ENCODE results near the gene CRYL1.

- no peak for TF ChIP-seq POLR2A (IDR thresholded peaks at IDR 0.05)
- TF ChIP-seq CTCF (IDR thresholded peaks at IDR 0.05), result no peak
- TF ChIP-seq POLR2AphosphoS5 (IDR thresholded peaks at IDR 0.05), result no peak
These were observed 44.9 kb upstream of the CRYL1 start for GRCh38 chr13:20570517-20570916.

Measured in transverse colon (tissue), 4 donors.